NCI-H345 treated with DMSO at 0.1 percent for 48 hours (cell line): ENCODE measurements around the gene LRRC3.

Source experiments
- DNase-seq: peaks from one replicate; lab custom pipeline; 2025; ENCODE audit not compliant: unreplicated experiment; lab: John Stamatoyannopoulos, UW

The LRRC3 gene

DNA sequence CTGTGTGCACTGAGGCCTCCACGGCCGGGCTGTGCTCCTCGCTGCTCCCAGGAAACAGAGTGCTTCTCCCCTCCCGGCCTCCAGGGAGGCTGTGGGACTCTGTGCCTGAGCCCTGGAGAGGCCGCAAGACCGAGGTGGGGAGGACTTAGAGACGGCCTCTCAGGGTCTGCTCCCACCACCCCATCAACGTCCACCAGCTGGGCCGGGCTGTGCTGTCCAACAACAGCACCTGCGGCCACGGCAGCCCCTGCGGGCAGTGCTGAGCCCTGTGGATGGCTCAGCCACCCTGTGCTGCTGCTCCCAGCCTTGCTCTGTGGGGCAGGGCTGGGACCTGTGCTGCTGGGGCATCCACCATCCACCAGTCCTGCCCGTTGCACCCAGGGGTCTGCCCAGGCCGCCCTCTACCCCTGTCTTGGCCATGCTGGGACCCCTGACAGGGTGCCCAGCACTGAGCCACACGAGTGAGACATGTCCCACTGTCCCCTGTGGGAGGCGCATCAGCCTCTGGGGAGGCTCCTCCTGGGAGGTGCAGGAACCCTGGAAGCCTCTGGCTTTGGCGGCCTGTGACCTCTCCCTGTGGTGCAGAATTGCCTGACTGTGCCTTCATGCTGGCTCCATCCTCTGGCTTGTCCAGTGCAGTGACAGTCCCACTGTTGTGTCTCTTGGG is 31.2 kb upstream of the LRRC3 start:
- no peak for DNase-seq

GRCh38 chr21:44424608-44425306 is 30.6 kb upstream of the LRRC3 start:
- no peak for DNase-seq

GRCh38 chr21:44425307-44425894 is 29.9 kb upstream of the LRRC3 start:
- DNase-seq = peak; percentile 66

DNA sequence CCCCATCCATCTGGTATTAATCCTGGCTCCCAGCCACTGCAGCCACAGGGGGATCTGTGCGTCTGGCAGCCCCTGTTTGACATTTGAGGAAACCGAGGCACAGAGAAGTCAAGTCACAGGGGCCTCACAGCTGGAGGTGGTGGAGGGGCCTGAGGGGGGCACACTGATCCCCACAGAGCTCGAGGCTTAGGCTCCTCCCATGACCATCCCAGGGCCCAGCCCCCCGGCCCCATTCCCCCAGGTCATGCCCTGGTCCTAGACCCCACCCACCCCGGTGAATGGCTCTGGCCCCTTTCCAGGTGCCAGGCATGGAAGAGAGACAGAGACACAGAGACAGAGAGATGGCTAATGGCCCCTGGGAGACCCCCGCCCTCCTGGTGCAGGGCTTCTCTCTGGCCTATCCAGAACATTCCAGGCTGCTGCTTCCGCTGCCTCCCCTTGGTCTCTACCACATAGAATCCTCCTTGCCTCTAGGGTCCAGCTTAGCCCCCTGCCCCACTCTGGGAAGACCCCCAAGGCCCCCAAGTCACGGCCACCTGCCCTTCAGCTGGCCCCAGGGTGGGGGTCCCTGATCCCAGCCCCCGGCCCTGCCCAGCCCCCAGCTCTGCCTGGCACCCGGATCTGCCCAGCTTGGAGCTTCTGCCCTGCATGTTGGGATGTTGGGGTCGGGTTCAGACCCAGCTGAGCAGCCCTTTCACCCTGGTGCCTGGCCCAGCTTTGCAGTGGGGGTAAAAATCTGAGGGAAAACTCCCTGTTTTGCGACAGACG is 29.2 kb upstream of the LRRC3 start:
- DNase-seq = no peak

GRCh38 chr21:44426663-44427191 is 28.6 kb upstream of the LRRC3 start:
- no peak for DNase-seq

DNA sequence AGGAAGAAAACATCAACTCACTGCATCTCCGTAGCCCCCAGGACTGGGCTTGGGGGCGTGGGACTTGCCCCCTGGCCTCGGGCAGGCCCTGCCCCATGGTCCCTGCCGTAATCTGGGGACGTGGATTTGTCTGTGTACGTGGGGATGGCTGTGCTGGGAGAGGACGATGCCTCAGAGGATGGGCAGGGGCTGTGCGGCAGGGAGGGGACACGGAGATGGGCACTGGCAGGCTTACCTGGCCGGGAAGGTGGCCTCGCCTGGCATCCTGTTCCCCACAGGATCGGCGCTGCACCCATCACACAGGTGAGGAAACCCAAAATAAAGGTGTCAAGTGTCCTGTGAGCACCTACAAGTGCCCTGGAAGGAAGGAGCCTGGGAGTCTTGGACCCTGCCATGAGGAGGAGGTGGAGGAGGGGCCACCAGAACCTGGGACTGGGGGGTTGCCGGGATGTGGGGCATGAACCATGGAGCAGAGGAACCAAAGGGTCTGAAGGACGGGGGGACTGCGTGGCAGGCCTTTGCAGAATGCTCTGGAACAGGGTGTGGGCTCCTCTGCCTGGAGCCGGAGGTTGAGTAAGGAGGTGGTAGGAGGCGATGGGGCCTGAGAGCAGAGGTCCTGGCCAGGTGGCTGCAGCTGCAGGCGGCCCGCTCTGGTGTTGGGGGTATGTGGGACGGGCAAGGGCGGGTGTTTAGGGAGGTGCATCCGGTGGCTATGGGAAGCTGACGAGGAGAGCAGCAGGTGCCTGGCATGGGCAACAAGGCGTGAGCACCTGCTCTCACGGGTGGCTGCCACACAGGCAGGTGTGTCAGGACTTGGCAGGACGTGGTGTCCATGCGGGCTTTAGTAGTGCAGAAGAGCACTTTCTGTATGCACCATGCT is 27.8 kb upstream of the LRRC3 start:
- DNase-seq = peak; percentile 88

DNA sequence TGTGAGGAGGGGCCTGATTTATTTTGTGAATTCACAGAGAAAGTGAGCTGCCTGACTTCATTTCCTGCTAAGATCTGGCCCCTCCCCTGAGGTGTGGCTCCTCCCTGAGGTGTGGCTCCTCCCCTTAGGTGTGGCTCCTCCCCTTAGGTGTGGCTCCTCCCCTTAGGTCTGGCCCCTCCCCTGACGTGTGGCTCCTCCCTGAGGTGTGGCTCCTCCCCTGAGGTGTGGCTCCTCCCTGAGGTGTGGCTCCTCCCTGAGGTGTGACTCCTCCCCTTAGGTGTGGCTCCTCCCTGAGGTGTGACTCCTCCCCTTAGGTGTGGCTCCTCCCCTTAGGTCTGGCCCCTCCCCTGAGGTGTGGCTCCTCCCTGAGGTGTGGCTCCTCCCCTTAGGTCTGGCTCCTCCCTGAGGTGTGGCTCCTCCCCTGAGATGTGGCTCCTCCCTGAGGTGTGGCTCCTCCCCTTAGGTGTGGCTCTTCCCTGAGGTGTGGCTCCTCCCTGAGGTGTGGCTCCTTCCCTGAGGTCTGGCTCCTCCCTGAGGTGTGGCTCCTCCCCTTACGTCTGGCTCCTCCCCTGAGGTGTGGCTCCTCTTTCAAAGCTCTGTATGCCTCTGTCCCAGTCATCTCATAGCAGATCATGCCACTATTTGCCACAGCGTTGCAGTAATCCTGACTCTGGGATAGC is 26.9 kb upstream of the LRRC3 start:
- DNase-seq = no peak

GRCh38 chr21:44429894-44430293 is 25.4 kb upstream of the LRRC3 start:
- DNase-seq = no peak

DNA sequence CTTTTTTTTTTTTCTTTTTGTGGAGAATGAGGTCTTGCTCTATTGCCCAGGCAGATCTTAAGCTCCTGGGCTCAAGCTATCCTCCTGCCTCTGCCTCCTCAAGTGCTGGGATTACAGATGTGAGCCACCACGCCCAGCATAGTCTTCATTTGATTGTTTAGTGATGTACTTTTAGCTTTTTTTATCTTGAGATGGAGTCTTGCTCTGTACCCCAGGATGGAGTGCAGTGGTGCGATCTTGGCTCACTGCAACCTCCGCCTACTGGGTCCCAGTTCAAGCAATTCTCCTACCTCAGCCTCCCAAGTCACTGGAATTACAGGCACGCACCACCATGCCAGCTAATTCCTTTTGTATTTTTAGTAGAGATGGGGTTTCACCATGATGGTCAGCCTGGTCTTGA is 24.0 kb upstream of the LRRC3 start:
- no peak for DNase-seq

DNA sequence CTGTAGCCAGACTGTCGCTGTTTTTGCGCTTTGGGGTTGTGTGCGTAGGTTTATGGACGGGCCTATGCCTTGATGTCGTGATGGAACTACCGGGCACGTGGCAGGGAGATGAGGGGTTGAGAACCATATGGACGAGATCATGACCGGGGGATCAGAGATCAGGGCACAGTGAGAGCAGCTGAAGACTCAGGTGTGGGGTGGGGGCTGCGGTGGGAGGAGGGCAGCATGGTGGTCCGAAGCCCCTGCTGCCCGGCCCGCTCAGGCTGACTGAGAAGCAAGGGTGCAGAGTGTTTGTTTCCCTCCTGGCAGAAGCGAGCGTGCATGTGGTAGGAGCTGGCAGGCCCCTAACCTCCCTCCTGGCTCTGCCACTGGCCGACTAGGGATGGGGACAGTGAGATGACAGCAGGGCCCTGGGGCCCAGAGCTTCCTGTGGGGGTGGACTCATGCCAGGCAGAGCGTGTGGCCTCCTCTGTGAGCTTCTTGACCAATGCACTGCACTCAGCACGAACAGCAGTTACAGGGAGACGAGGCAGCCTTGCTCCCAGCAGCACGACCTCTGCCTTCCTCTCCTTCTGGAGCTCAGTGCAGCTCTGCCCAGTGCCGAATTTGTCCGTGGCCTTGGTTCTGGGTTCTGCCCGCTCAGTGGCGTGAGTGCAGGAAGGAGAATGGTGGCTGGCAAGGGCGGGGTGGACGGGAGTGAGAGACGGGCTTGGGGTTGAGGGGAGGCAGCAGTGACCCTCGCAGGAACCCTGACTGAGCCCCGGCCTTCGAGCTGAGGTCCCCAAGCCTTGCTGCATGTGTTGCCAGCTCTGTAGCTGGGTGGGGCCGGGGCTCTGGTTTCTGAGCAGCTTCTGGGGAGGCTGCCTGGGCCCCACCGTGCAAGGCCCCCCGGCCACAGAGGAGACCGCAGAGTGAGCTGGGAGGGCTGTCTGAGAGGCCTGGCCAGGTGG is 22.2 kb upstream of the LRRC3 start:
- DNase-seq = no peak

GRCh38 chr21:44433791-44434567 is 21.3 kb upstream of the LRRC3 start:
- no peak for DNase-seq

- DNase-seq = no peak
These were observed 20.8 kb upstream of the LRRC3 start for GRCh38 chr21:44434568-44434925.

- DNase-seq = no peak
These were observed 20.2 kb upstream of the LRRC3 start for GRCh38 chr21:44434936-44435635.

DNA sequence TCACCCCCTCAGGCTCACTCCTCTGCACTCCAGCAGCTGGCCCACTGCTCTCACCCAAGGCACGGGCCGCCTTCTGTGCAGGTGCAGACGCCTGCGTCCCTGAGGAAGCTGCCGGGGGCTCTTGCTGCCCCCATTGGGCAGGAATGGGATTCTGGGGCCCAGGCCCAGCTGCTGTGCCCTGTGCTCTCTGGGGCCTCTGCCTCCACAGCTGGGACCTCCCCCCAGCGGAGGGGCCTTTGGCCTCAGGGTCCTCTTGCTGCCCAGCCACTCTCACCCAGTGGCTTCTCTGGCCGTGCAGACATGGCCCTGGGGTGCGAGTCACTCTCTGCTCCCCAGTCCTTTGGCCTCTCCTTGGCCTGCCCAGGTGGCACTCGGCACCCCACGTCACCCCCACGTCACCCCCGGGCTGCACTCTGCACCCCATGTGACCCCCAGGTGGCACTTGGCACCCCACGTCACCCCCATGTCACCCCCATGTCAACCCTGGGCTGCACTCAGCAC is 19.1 kb upstream of the LRRC3 start:
- DNase-seq = no peak

DNA sequence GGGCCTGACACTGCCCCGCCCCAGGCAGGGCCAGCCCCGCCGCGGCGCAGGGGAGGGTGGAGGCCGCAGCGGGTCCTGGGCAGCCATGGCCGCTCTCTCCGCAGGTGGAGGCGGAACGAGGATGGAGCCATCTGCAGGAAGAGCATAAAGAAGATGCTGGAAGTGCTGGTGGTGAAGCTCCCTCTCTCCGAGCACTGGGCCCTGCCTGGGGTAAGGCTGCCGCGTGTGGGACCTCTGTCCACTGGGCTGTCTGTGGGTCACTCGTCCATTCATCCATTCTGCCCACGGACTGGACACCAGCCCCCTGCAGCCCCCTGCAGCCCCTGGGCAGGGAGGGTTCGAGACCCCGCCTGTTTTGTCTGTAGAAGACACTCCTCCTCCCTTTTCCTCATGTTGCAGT is 18.4 kb upstream of the LRRC3 start:
- no peak for DNase-seq

DNA sequence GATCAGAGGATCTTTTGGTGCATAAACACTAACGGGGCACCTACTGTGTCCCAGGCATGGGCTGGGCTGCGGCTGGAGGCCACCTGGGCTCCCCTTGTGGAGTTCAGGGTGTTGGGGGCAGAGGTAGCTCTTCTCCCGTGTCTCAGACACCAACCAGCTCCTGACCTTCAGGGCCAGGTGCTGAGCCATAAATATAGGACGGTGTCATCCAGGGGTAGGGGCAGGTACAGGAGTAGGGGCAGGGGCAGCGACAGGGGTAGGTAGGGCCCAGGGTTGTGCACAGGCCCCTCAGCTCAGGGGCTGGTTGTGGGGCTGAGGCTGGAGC is 18.0 kb upstream of the LRRC3 start:
- DNase-seq = no peak

GRCh38 chr21:44437696-44438431 is 17.4 kb upstream of the LRRC3 start:
- no peak for DNase-seq
